CD4-positive, alpha-beta T cell treated with Interleukin-1 beta for 1 hour (primary cell): ENCODE data around the gene NAT8L.

Experiments used
- DNase-seq, 2 donors: peaks; one replicate each; pipeline ENCODE4 v3.0.0-alpha.2; 2020 to 2022

The NAT8L gene

GRCh38 chr4:2076908-2077536, 17.9 kb downstream of the NAT8L start:
- DNase-seq, result no peak

GRCh38 chr4:2077537-2078460, 18.7 kb downstream of the NAT8L start:
- DNase-seq, result no peak

GRCh38 chr4:2078584-2078983, 19.5 kb downstream of the NAT8L start:
- no peak for DNase-seq

GRCh38 chr4:2079006-2079405, 19.9 kb downstream of the NAT8L start:
- DNase-seq, result no peak

- no peak for DNase-seq
Observed at GRCh38 chr4:2079926-2080325, 20.8 kb downstream of the NAT8L start.

- DNase-seq, result no peak
Observed at GRCh38 chr4:2080429-2081300, 21.5 kb downstream of the NAT8L start.

- DNase-seq, result no peak
Observed at GRCh38 chr4:2081540-2081939, 22.4 kb downstream of the NAT8L start.

- DNase-seq, result no peak
Observed at GRCh38 chr4:2082118-2082517, 23.0 kb downstream of the NAT8L start.

- DNase-seq, result no peak
Observed at GRCh38 chr4:2082627-2083026, 23.5 kb downstream of the NAT8L start.

GRCh38 chr4:2083116-2083825, 24.1 kb downstream of the NAT8L start:
- DNase-seq, result no peak

- no peak for DNase-seq
Observed at GRCh38 chr4:2083826-2084160, 24.7 kb downstream of the NAT8L start.

- no peak for DNase-seq
Observed at GRCh38 chr4:2084316-2084715, 25.2 kb downstream of the NAT8L start.

GRCh38 chr4:2085496-2085901, 26.4 kb downstream of the NAT8L start:
- no peak for DNase-seq

GRCh38 chr4:2087170-2087569, 28.0 kb downstream of the NAT8L start:
- no peak for DNase-seq

GRCh38 chr4:2089222-2089621, 30.1 kb downstream of the NAT8L start:
- DNase-seq, result no peak

GRCh38 chr4:2090642-2091041, 31.5 kb downstream of the NAT8L start:
- DNase-seq, result no peak

- no peak for DNase-seq
Observed at GRCh38 chr4:2091990-2092668, 33.0 kb downstream of the NAT8L start.

- no peak for DNase-seq
Observed at GRCh38 chr4:2092669-2093053, 33.5 kb downstream of the NAT8L start.

GRCh38 chr4:2093265-2093664, 34.1 kb downstream of the NAT8L start:
- DNase-seq, result no peak

- no peak for DNase-seq
Observed at GRCh38 chr4:2094545-2094944, 35.4 kb downstream of the NAT8L start.

GRCh38 chr4:2095236-2096072, 36.3 kb downstream of the NAT8L start:
- DNase-seq, result no peak
